Tibial artery (tissue), 4 donors: ENCODE data around the gene CRELD1.

Experiments
- DNase-seq, 2 donors: peaks; one replicate each; pipeline ENCODE4 v3.0.0-alpha.2; 2019
- H3K27ac ChIP-seq, 2 donors: fragments of 200-600 bp; sonication (generic) in 1 of 2; 1 replicate in 1 of 2; 2 replicates in 1 of 2; pipeline ENCODE4 v1.5.1; 2018 to 2019; ENCODE audit warnings: mild to moderate bottlenecking in 1 of 2
- H3K27me3 ChIP-seq, 2 donors: fragments of 200-600 bp; sonication (generic) in 1 of 2; one replicate each; pipeline versions ENCODE4 v1.5.1 to v1.6.0; 2016 to 2019
- H3K36me3 ChIP-seq, 3 donors: fragments of 200-600 bp; sonication (generic) in 2 of 3; one replicate each; pipeline ENCODE4 v1.5.1; 2016 to 2019; ENCODE audit warnings: mild to moderate bottlenecking in 2 of 3
- H3K4me1 ChIP-seq, 4 donors: fragments of 200-600 bp; sonication (generic) in 2 of 4; 1 replicate in 3 of 4; 2 replicates in 1 of 4; pipeline ENCODE4 v1.5.1; 2016 to 2019
- H3K4me3 ChIP-seq, 2 donors: fragments of 200-600 bp; sonication (generic) in 1 of 2; 1 replicate in 1 of 2; 2 replicates in 1 of 2; pipeline ENCODE4 v1.5.1; 2018 to 2019; ENCODE audit warnings: mild to moderate bottlenecking in 2 of 2
- H3K9me3 ChIP-seq, 3 donors: fragments of 200-600 bp; sonication (generic) in 1 of 3; one replicate each; pipeline ENCODE4 v1.5.1; 2016 to 2019
- intact Hi-C: fragments of 100-400 bp; cut with DNase I; formaldehyde crosslinking; loops from one replicate; pipeline ENCODE4 v1.15.0; 2023; ENCODE audit warnings: low total_unique reads
- TF ChIP-seq, protein P1 (sequence below), 2 experiments: fragments of 200-600 bp in 1 of 2; fragments of 450-650 bp in 1 of 2; IDR thresholded peaks; one replicate each; pipeline ENCODE4 v1.5.1; 2017 to 2019; ENCODE audit warnings: antibody characterized with exemption in 2 of 2, mild to moderate bottlenecking in 1 of 2, moderate library complexity in 1 of 2

CRELD1 gene

DNA sequence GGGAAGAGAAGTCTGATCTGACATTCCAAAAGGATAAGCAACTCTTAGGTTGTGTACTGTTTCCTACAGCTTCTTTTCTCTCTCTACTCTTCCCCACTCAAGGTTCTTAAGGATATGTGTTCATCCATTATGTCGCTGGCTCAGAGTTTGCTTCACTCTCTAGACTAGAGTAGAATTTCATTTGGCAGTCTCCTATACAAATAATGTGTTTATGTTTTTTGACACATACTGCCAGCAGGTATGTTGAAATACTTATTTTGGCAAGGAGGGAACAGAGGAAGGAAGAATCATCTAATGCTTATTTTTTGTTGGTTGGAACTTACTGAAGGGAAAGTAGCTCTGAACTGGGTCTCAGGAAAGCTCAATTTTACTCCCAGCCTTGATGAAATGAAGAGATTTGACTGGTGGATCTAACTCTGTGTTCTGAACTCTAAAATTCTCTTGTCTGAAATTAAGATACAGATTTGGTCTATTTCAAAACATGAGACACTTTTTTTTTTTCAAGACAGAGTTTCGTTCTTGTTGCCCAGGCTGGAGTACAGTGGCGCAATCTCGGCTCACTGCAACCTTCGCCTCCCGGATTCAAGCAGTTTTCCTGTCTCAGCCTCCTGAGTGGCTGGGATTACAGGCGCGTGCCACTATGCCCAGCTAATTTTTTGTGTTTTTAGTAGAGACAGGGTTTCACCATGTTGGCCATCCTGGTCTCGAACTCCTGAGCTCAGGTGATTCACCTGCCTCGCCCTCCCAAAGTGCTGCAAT, 60.6 kb downstream of the CRELD1 start:
- no peak for DNase-seq
- intact Hi-C loops: no loop called here
- no peaks in the 10 kb centered on the region for H3K9me3 ChIP-seq
- no peak overlapping the region for H3K4me3 ChIP-seq
- peaks cover 0 to 8% (median 4%) of the 10 kb centered on the region in 3 donors for H3K36me3 ChIP-seq
- H3K27me3 ChIP-seq: no peaks in the 10 kb centered on the region
- TF ChIP-seq, protein P1, sequence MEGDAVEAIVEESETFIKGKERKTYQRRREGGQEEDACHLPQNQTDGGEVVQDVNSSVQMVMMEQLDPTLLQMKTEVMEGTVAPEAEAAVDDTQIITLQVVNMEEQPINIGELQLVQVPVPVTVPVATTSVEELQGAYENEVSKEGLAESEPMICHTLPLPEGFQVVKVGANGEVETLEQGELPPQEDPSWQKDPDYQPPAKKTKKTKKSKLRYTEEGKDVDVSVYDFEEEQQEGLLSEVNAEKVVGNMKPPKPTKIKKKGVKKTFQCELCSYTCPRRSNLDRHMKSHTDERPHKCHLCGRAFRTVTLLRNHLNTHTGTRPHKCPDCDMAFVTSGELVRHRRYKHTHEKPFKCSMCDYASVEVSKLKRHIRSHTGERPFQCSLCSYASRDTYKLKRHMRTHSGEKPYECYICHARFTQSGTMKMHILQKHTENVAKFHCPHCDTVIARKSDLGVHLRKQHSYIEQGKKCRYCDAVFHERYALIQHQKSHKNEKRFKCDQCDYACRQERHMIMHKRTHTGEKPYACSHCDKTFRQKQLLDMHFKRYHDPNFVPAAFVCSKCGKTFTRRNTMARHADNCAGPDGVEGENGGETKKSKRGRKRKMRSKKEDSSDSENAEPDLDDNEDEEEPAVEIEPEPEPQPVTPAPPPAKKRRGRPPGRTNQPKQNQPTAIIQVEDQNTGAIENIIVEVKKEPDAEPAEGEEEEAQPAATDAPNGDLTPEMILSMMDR (IDR thresholded peaks at IDR 0.05): no peak
- H3K4me1 ChIP-seq: no peaks in the 10 kb centered on the region
- H3K27ac ChIP-seq: no peak overlapping the region
